COLO829 (cell line): ENCODE data around the gene P3H2.
"Not testable (repeated sequence)": the region's sequence is repeated elsewhere in the genome, so short reads cannot be mapped to it uniquely, and the experiment has no call there.

Source experiments
- DNase-seq: peaks from one replicate; pipeline ENCODE4 v3.0.0; 2012; ENCODE audit warnings: low spot score

Gene P3H2

GRCh38 chr3:190120269-190121060 lies at the start of gene P3H2:
TSS of gene P3H2 (minus strand) at chr3:190120897. CDS start at chr3:190120731, 166 bp downstream.
- peak; percentile 57 for DNase-seq

GRCh38 chr3:190169877-190170276 lies 49.2 kb upstream of the P3H2 start:
- DNase-seq = no peak

GRCh38 chr3:190169243-190169642 lies 48.5 kb upstream of the P3H2 start:
- DNase-seq = no peak

GRCh38 chr3:190167936-190168680 lies 47.4 kb upstream of the P3H2 start:
- no peak for DNase-seq

- DNase-seq = no peak
These were observed 46.3 kb upstream of the P3H2 start for GRCh38 chr3:190166948-190167347.

GRCh38 chr3:190165253-190165652 lies 44.6 kb upstream of the P3H2 start:
- no peak for DNase-seq

- not testable (repeated sequence) for DNase-seq
These were observed 41.3 kb upstream of the P3H2 start for GRCh38 chr3:190162013-190162412.

- DNase-seq = no peak
These were observed 39.3 kb upstream of the P3H2 start for GRCh38 chr3:190159902-190160435.

GRCh38 chr3:190158261-190158660 lies 37.6 kb upstream of the P3H2 start:
- DNase-seq = no peak

- DNase-seq = no peak
These were observed 35.1 kb upstream of the P3H2 start for GRCh38 chr3:190155752-190156151.

- DNase-seq = no peak
These were observed 30.0 kb upstream of the P3H2 start for GRCh38 chr3:190150681-190151080.

- not testable (repeated sequence) for DNase-seq
These were observed 29.3 kb upstream of the P3H2 start for GRCh38 chr3:190149830-190150619.

- not testable (repeated sequence) for DNase-seq
These were observed 24.1 kb upstream of the P3H2 start for GRCh38 chr3:190144793-190145192.

- no peak for DNase-seq
These were observed 21.3 kb upstream of the P3H2 start for GRCh38 chr3:190142041-190142440.

GRCh38 chr3:190139365-190139764 lies 18.7 kb upstream of the P3H2 start:
- no peak for DNase-seq

- no peak for DNase-seq
These were observed 11.7 kb upstream of the P3H2 start for GRCh38 chr3:190132371-190132770.

GRCh38 chr3:190131329-190131728 lies 10.6 kb upstream of the P3H2 start:
- peak; percentile 44 for DNase-seq

- DNase-seq = no peak
These were observed 10.0 kb upstream of the P3H2 start for GRCh38 chr3:190130696-190131095.

GRCh38 chr3:190130037-190130436 lies 9.3 kb upstream of the P3H2 start:
- DNase-seq = no peak

GRCh38 chr3:190127797-190128196 lies 7.1 kb upstream of the P3H2 start:
- no peak for DNase-seq

- no peak for DNase-seq
These were observed 6.5 kb upstream of the P3H2 start for GRCh38 chr3:190127195-190127594.

GRCh38 chr3:190125436-190126068 lies 4.9 kb upstream of the P3H2 start:
- DNase-seq = no peak
